ENCODE measurements around the gene MMRN2.

The MMRN2 gene

GRCh38 chr10:86931872-86932271, 25.5 kb downstream of the MMRN2 start:
- H3K27ac Mint-ChIP-seq: no peak overlapping the region
- no peaks in the 10 kb centered on the region for H3K27me3 Mint-ChIP-seq
- intact Hi-C loops (cut with micrococcal nuclease): no loop called here
- no peaks in the 10 kb centered on the region for H3K9me3 Mint-ChIP-seq
- peaks cover 5% of the 10 kb centered on the region for H3K4me1 Mint-ChIP-seq (ENCODE audit: low read depth)
- no peak overlapping the region for H3K4me3 Mint-ChIP-seq
- H3K36me3 Mint-ChIP-seq (ENCODE audit: low read depth): no peaks in the 10 kb centered on the region

- H3K9me3 Mint-ChIP-seq: no peaks in the 10 kb centered on the region
- no peaks in the 10 kb centered on the region for H3K27me3 Mint-ChIP-seq
- H3K27ac Mint-ChIP-seq: no peak overlapping the region
- no peaks in the 10 kb centered on the region for H3K36me3 Mint-ChIP-seq (ENCODE audit: low read depth)
- H3K4me1 Mint-ChIP-seq (ENCODE audit: low read depth): peaks cover 5% of the 10 kb centered on the region
- intact Hi-C loops (cut with micrococcal nuclease): no loop called here
- no peak overlapping the region for H3K4me3 Mint-ChIP-seq
Observed at GRCh38 chr10:86929468-86930380, 27.7 kb downstream of the MMRN2 start.

GRCh38 chr10:86922553-86922961, 34.9 kb downstream of the MMRN2 start:
- Mint-ChIP-seq H3K9me3 (no peaks in the 10 kb centered on the region), H3K27me3 (no peaks in the 10 kb centered on the region), H3K27ac (no peak overlapping the region), H3K36me3 (ENCODE audit: low read depth) (no peaks in the 10 kb centered on the region), H3K4me3 (no peak overlapping the region), H3K4me1 (ENCODE audit: low read depth) (no peaks in the 10 kb centered on the region)
- intact Hi-C loops (cut with micrococcal nuclease): no loop called here

GRCh38 chr10:86918022-86918471, 39.4 kb downstream of the MMRN2 start:
- Mint-ChIP-seq H3K4me1 (ENCODE audit: low read depth) (no peaks in the 10 kb centered on the region), H3K27me3 (no peaks in the 10 kb centered on the region), H3K4me3 (no peak overlapping the region), H3K36me3 (ENCODE audit: low read depth) (no peaks in the 10 kb centered on the region), H3K9me3 (no peaks in the 10 kb centered on the region), H3K27ac (no peak overlapping the region)
- intact Hi-C loops (cut with micrococcal nuclease): no loop called here

- no peaks in the 10 kb centered on the region for H3K4me1 Mint-ChIP-seq (ENCODE audit: low read depth)
- H3K27me3 Mint-ChIP-seq: no peaks in the 10 kb centered on the region
- no peaks in the 10 kb centered on the region for H3K9me3 Mint-ChIP-seq
- intact Hi-C loops (cut with micrococcal nuclease): no loop called here
- H3K36me3 Mint-ChIP-seq (ENCODE audit: low read depth): no peaks in the 10 kb centered on the region
- no peak overlapping the region for H3K4me3 Mint-ChIP-seq
- H3K27ac Mint-ChIP-seq: no peak overlapping the region
Observed at GRCh38 chr10:86914734-86915133, 42.7 kb downstream of the MMRN2 start.

- Mint-ChIP-seq H3K4me1 (ENCODE audit: low read depth) (no peaks in the 10 kb centered on the region), H3K27ac (no peak overlapping the region), H3K27me3 (no peaks in the 10 kb centered on the region), H3K9me3 (peaks cover 14% of the 10 kb centered on the region), H3K36me3 (ENCODE audit: low read depth) (no peaks in the 10 kb centered on the region), H3K4me3 (no peak overlapping the region)
- intact Hi-C loops (cut with micrococcal nuclease): no loop called here
Observed at GRCh38 chr10:86905429-86905828, 52.0 kb downstream of the MMRN2 start.

- peaks cover 14% of the 10 kb centered on the region for H3K9me3 Mint-ChIP-seq
- H3K4me3 Mint-ChIP-seq: no peak overlapping the region
- H3K27me3 Mint-ChIP-seq: peaks cover 2% of the 10 kb centered on the region
- H3K36me3 Mint-ChIP-seq (ENCODE audit: low read depth): no peaks in the 10 kb centered on the region
- H3K27ac Mint-ChIP-seq: no peak overlapping the region
- no peaks in the 10 kb centered on the region for H3K4me1 Mint-ChIP-seq (ENCODE audit: low read depth)
- intact Hi-C loops (cut with micrococcal nuclease): no loop called here
Observed at GRCh38 chr10:86904600-86904999, 52.8 kb downstream of the MMRN2 start.

GRCh38 chr10:86900955-86901354, 56.5 kb downstream of the MMRN2 start:
- no peaks in the 10 kb centered on the region for H3K9me3 Mint-ChIP-seq
- H3K4me3 Mint-ChIP-seq: no peak overlapping the region
- peaks cover 18% of the 10 kb centered on the region for H3K27me3 Mint-ChIP-seq
- no peaks in the 10 kb centered on the region for H3K4me1 Mint-ChIP-seq (ENCODE audit: low read depth)
- no peaks in the 10 kb centered on the region for H3K36me3 Mint-ChIP-seq (ENCODE audit: low read depth)
- H3K27ac Mint-ChIP-seq: no peak overlapping the region
- intact Hi-C loops (cut with micrococcal nuclease): no loop called here

GRCh38 chr10:86899670-86900276, 57.6 kb downstream of the MMRN2 start:
- no peak overlapping the region for H3K4me3 Mint-ChIP-seq
- intact Hi-C loops (cut with micrococcal nuclease): loop anchor here (1.0 to 5.0 kb wide), 2 partner anchors 211 to 502 kb away; no protein-coding TSS in a partner anchor
- no peaks in the 10 kb centered on the region for H3K4me1 Mint-ChIP-seq (ENCODE audit: low read depth)
- H3K27me3 Mint-ChIP-seq: peaks cover 18% of the 10 kb centered on the region
- H3K9me3 Mint-ChIP-seq: no peaks in the 10 kb centered on the region
- no peaks in the 10 kb centered on the region for H3K36me3 Mint-ChIP-seq (ENCODE audit: low read depth)
- no peak overlapping the region for H3K27ac Mint-ChIP-seq

- H3K36me3 Mint-ChIP-seq (ENCODE audit: low read depth): no peaks in the 10 kb centered on the region
- H3K9me3 Mint-ChIP-seq: no peaks in the 10 kb centered on the region
- peaks cover 18% of the 10 kb centered on the region for H3K27me3 Mint-ChIP-seq
- H3K4me3 Mint-ChIP-seq: no peak overlapping the region
- H3K27ac Mint-ChIP-seq: no peak overlapping the region
- no peaks in the 10 kb centered on the region for H3K4me1 Mint-ChIP-seq (ENCODE audit: low read depth)
- intact Hi-C loops (cut with micrococcal nuclease): loop anchor here (1.0 to 5.0 kb wide), 2 partner anchors 211 to 502 kb away; no protein-coding TSS in a partner anchor
Observed at GRCh38 chr10:86899132-86899531, 58.3 kb downstream of the MMRN2 start.

- H3K36me3 Mint-ChIP-seq (ENCODE audit: low read depth): no peaks in the 10 kb centered on the region
- H3K9me3 Mint-ChIP-seq: no peaks in the 10 kb centered on the region
- H3K4me1 Mint-ChIP-seq (ENCODE audit: low read depth): no peaks in the 10 kb centered on the region
- H3K27me3 Mint-ChIP-seq: peaks cover 18% of the 10 kb centered on the region
- H3K4me3 Mint-ChIP-seq: no peak overlapping the region
- no peak overlapping the region for H3K27ac Mint-ChIP-seq
- intact Hi-C loops (cut with micrococcal nuclease): loop anchor here (5.0 kb wide), 1 partner anchor 501 kb away; no protein-coding TSS in a partner anchor
Observed at GRCh38 chr10:86898511-86898910, 58.9 kb downstream of the MMRN2 start.

- intact Hi-C loops (cut with micrococcal nuclease): no loop called here
Observed at GRCh38 chr10:86889997-86890396, 67.4 kb downstream of the MMRN2 start.

GRCh38 chr10:86888585-86889381, 68.6 kb downstream of the MMRN2 start:
- Mint-ChIP-seq H3K36me3 (ENCODE audit: low read depth) (no peaks in the 10 kb centered on the region), H3K27ac (no peak overlapping the region), H3K9me3 (no peaks in the 10 kb centered on the region), H3K27me3 (no peaks in the 10 kb centered on the region), H3K4me3 (no peak overlapping the region), H3K4me1 (ENCODE audit: low read depth) (no peaks in the 10 kb centered on the region)
- intact Hi-C loops (cut with micrococcal nuclease): no loop called here

More at GRCh38 chr10:86889997-86890396, 67.4 kb downstream of the MMRN2 start:
- Mint-ChIP-seq H3K9me3 (no peaks in the 10 kb centered on the region), H3K4me3 (no peak overlapping the region), H3K4me1 (ENCODE audit: low read depth) (no peaks in the 10 kb centered on the region), H3K27ac (no peak overlapping the region), H3K27me3 (no peaks in the 10 kb centered on the region), H3K36me3 (ENCODE audit: low read depth) (no peaks in the 10 kb centered on the region)
